HL-60 (cell line): Measurements from ENCODE around the gene SCAMP3.

Experiments
- DNase-seq, 2 experiments: peaks; one replicate each; pipeline ENCODE4 v3.0.0-alpha.2; 2010 to 2020; ENCODE audit warnings: low read depth in 1 of 2, low spot score in 1 of 2
- H3K27ac ChIP-seq: fragments of 250-450 bp; sonication (Bioruptor Pico); replicated peaks from 2 replicates; pipeline ENCODE4 v1.5.1; 2020; ENCODE audit warnings: mild to moderate bottlenecking, moderate library complexity
- H3K27me3 ChIP-seq: fragments of 250-450 bp; sonication (Bioruptor Pico); 2 replicates; pipeline ENCODE4 v1.5.1; 2021; ENCODE audit warnings: mild to moderate bottlenecking, moderate library complexity; ENCODE audit not compliant: insufficient read depth, poor library complexity, severe bottlenecking
- H3K4me3 ChIP-seq: replicated peaks from 2 replicates; pipeline ENCODE4 v1.5.1; 2011; ENCODE audit warnings: mild to moderate bottlenecking, control low read depth, low read length; ENCODE audit not compliant: insufficient read depth
- GABPA ChIP-seq: IDR thresholded peaks from 2 replicates; pipeline ENCODE4 v1.6.1; 2012; ENCODE audit warnings: low read depth
- POLR2AphosphoS5 ChIP-seq: IDR thresholded peaks from 2 replicates; pipeline ENCODE4 v1.6.1; 2012; ENCODE audit warnings: low read depth
- SPI1 ChIP-seq: IDR thresholded peaks from 2 replicates; pipeline ENCODE4 v1.6.1; 2012; ENCODE audit warnings: low read depth, mild to moderate bottlenecking, borderline replicate concordance
- TF ChIP-seq, protein P1 (sequence below): IDR thresholded peaks from one replicate; pipeline ENCODE4 v1.5.1; 2011; ENCODE audit warnings: low read length, control low read depth, inconsistent platforms; ENCODE audit not compliant: insufficient read depth
- TF ChIP-seq, protein P2 (sequence below): IDR thresholded peaks from 2 replicates; pipeline ENCODE4 v1.6.1; 2012; ENCODE audit warnings: low read depth; ENCODE audit not compliant: insufficient replicate concordance

Gene SCAMP3

DNA sequence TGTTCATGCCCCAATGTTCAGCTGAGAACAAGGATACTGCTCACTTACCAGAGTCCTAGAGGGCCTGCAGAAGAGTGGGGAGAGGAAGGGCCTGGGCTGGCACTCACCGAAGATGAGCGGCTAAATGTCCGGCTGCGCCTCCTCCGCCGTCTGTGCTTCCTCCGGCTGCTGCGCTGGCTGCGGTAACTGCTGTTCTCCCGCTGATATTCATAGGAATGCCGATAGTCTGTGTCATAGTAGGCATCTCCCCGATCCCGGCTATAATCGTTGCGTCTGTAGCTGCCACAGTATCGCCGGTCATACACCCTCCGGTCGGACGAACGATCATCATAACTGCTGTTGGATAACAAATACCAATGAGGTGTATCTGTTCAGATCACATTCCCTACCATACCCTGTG lies 7.2 kb upstream of the SCAMP3 start:
- no peak for DNase-seq

DNA sequence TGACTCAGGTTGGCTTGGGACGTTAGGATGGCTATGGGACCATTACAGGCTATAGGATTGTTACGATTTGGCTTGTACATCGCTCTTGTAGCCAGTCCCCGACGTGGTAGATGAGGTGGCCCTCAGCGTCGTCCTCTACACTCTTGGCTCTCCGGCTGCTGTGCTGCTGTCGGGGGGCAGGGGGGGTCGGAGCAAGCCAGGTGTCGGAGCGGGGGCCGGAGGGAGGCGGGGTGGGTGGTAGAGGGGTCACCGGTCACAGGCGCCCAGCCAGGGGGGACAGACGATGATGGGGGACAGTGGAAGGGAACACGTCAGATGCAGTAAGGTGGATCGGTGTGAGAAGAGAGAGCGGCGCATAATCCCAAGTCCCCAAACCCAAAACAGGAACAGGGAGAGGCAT lies 6.5 kb upstream of the SCAMP3 start:
- no peak overlapping the region for H3K27ac ChIP-seq
- no peak for DNase-seq
- H3K4me3 ChIP-seq = no peak overlapping the region
- H3K27me3 ChIP-seq = no peaks in the 10 kb centered on the region
- no peak for TF ChIP-seq GABPA
- TF ChIP-seq, protein P1, sequence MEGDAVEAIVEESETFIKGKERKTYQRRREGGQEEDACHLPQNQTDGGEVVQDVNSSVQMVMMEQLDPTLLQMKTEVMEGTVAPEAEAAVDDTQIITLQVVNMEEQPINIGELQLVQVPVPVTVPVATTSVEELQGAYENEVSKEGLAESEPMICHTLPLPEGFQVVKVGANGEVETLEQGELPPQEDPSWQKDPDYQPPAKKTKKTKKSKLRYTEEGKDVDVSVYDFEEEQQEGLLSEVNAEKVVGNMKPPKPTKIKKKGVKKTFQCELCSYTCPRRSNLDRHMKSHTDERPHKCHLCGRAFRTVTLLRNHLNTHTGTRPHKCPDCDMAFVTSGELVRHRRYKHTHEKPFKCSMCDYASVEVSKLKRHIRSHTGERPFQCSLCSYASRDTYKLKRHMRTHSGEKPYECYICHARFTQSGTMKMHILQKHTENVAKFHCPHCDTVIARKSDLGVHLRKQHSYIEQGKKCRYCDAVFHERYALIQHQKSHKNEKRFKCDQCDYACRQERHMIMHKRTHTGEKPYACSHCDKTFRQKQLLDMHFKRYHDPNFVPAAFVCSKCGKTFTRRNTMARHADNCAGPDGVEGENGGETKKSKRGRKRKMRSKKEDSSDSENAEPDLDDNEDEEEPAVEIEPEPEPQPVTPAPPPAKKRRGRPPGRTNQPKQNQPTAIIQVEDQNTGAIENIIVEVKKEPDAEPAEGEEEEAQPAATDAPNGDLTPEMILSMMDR = no peak
- no peak for TF ChIP-seq SPI1
- no peak for TF ChIP-seq POLR2AphosphoS5
- TF ChIP-seq, protein P2, sequence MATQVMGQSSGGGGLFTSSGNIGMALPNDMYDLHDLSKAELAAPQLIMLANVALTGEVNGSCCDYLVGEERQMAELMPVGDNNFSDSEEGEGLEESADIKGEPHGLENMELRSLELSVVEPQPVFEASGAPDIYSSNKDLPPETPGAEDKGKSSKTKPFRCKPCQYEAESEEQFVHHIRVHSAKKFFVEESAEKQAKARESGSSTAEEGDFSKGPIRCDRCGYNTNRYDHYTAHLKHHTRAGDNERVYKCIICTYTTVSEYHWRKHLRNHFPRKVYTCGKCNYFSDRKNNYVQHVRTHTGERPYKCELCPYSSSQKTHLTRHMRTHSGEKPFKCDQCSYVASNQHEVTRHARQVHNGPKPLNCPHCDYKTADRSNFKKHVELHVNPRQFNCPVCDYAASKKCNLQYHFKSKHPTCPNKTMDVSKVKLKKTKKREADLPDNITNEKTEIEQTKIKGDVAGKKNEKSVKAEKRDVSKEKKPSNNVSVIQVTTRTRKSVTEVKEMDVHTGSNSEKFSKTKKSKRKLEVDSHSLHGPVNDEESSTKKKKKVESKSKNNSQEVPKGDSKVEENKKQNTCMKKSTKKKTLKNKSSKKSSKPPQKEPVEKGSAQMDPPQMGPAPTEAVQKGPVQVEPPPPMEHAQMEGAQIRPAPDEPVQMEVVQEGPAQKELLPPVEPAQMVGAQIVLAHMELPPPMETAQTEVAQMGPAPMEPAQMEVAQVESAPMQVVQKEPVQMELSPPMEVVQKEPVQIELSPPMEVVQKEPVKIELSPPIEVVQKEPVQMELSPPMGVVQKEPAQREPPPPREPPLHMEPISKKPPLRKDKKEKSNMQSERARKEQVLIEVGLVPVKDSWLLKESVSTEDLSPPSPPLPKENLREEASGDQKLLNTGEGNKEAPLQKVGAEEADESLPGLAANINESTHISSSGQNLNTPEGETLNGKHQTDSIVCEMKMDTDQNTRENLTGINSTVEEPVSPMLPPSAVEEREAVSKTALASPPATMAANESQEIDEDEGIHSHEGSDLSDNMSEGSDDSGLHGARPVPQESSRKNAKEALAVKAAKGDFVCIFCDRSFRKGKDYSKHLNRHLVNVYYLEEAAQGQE = no peak

More for the DNA sequence above, 7.2 kb upstream of the SCAMP3 start:
- TF ChIP-seq, protein P2 = no peak
- no peak overlapping the region for H3K4me3 ChIP-seq
- H3K27me3 ChIP-seq = no peaks in the 10 kb centered on the region
- H3K27ac ChIP-seq = no peak overlapping the region

DNA sequence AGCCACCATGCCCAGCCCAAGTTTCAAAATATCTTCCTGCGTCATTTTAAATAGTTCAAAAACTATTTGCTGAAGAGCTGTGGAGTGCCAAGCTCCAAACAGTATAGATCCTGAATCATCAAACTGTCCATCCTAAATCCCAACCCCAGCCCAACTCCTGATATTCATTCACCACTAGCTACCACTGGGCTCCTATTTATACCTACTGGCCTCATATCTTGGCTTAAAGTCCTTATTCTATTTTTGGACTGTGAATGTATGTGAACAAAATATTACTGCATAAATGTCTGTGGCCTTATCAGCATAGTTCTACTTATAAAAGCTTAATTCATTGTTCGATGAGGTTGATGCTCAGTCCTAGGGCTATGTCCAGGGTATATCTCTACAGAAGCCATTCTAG lies 5.2 kb upstream of the SCAMP3 start:
- Histone ChIP-seq H3K27ac (no peak overlapping the region), H3K27me3 (no peaks in the 10 kb centered on the region), H3K4me3 (no peak overlapping the region)
- DNase-seq = no peak
- TF ChIP-seq SPI1 (no peak), POLR2AphosphoS5 (no peak), GABPA (no peak)
- TF ChIP-seq, protein P1 = no peak

DNA sequence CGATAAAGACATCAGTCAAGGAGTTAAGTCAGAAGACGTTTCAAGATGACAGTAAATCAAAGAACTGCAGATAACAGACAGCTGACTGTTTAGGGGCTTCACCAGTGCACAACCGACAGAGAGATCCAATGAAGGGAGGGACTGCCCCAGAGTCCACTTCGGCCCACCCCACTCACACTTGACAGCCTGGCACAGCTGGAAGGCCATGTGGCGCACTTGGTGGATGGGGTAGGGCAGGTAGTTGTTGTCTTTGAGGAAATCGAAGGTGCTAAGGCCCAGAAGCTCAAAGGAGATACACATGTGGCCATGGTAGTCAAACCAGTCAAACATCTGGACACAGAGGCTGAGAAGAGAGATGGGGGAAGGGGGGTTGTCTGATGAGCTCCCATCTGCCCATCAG lies 4.4 kb upstream of the SCAMP3 start:
- no peak overlapping the region for H3K4me3 ChIP-seq
- no peak overlapping the region for H3K27ac ChIP-seq
- H3K27me3 ChIP-seq = no peaks in the 10 kb centered on the region
- TF ChIP-seq GABPA = no peak
- TF ChIP-seq, protein P2 = no peak
- TF ChIP-seq SPI1 = no peak
- TF ChIP-seq, protein P1 = no peak
- no peak for TF ChIP-seq POLR2AphosphoS5
- DNase-seq = no peak
